Posterior cingulate gyrus (tissue), 11 donors: Measurements from ENCODE around the gene GAB1.

Source experiments
- DNase-seq, 10 donors: peaks; one replicate each; pipeline versions ENCODE4 v3.0.0 to v3.0.0-alpha.2; 2020 to 2021; ENCODE audit warnings: mixed read lengths in 3 of 10
- intact Hi-C: fragments of 100-400 bp; cut with DNase I; formaldehyde crosslinking; loops from one replicate; pipeline ENCODE4 v1.15.1; 2023

GAB1 gene

GRCh38 chr4:143336781-143337599 lies at the start of gene GAB1:
TSS of gene GAB1 (plus strand) at chr4:143336876. CDS start at chr4:143337189, 313 bp downstream.
- peak; percentile 63 to 96 (median 76) for DNase-seq
- intact Hi-C loops = loop anchor here (2.0 to 5.0 kb wide), 4 partner anchors 38 to 175 kb away; partner anchors contain the start of gene SMARCA5

- intact Hi-C loops = no loop called here
- no peak for DNase-seq
Observed at GRCh38 chr4:143287572-143287923, 49.1 kb upstream of the GAB1 start.

- intact Hi-C loops = no loop called here
Observed at GRCh38 chr4:143288171-143288570, 48.5 kb upstream of the GAB1 start.

GRCh38 chr4:143289370-143289769 lies 47.3 kb upstream of the GAB1 start:
- no peak for DNase-seq
- intact Hi-C loops = no loop called here

More at GRCh38 chr4:143288171-143288570, 48.5 kb upstream of the GAB1 start:
- DNase-seq = no peak

GRCh38 chr4:143291314-143291713 lies 45.4 kb upstream of the GAB1 start:
- no peak for DNase-seq
- intact Hi-C loops = no loop called here

- no peak for DNase-seq
- intact Hi-C loops = no loop called here
Observed at GRCh38 chr4:143292858-143293257, 43.8 kb upstream of the GAB1 start.

GRCh38 chr4:143294310-143294709 lies 42.4 kb upstream of the GAB1 start:
- DNase-seq = peak in 3 of 10 donors; percentile 13 to 85 (median 16)
- intact Hi-C loops = no loop called here

- no peak for DNase-seq
- intact Hi-C loops = no loop called here
Observed at GRCh38 chr4:143294710-143295275, 41.9 kb upstream of the GAB1 start.

GRCh38 chr4:143296397-143297067 lies 40.1 kb upstream of the GAB1 start:
- intact Hi-C loops = no loop called here
- no peak for DNase-seq

- intact Hi-C loops = no loop called here
- no peak for DNase-seq
Observed at GRCh38 chr4:143300860-143301259, 35.8 kb upstream of the GAB1 start.

GRCh38 chr4:143302536-143302935 lies 34.1 kb upstream of the GAB1 start:
- no peak for DNase-seq
- intact Hi-C loops = no loop called here

GRCh38 chr4:143306788-143307187 lies 29.9 kb upstream of the GAB1 start:
- DNase-seq = no peak
- intact Hi-C loops = no loop called here

- no peak for DNase-seq
- intact Hi-C loops = no loop called here
Observed at GRCh38 chr4:143307531-143307930, 29.1 kb upstream of the GAB1 start.

- intact Hi-C loops = no loop called here
- no peak for DNase-seq
Observed at GRCh38 chr4:143308377-143308776, 28.3 kb upstream of the GAB1 start.

- intact Hi-C loops = no loop called here
- no peak for DNase-seq
Observed at GRCh38 chr4:143311924-143312323, 24.8 kb upstream of the GAB1 start.

- intact Hi-C loops = no loop called here
- DNase-seq = no peak
Observed at GRCh38 chr4:143313521-143313920, 23.2 kb upstream of the GAB1 start.

- DNase-seq = no peak
- intact Hi-C loops = no loop called here
Observed at GRCh38 chr4:143313996-143314395, 22.7 kb upstream of the GAB1 start.

- no peak for DNase-seq
- intact Hi-C loops = no loop called here
Observed at GRCh38 chr4:143320113-143320512, 16.6 kb upstream of the GAB1 start.

- intact Hi-C loops = no loop called here
- DNase-seq = no peak
Observed at GRCh38 chr4:143326735-143327134, 9.9 kb upstream of the GAB1 start.

GRCh38 chr4:143329985-143330384 lies 6.7 kb upstream of the GAB1 start:
- intact Hi-C loops = no loop called here
- no peak for DNase-seq

GRCh38 chr4:143335979-143336780 lies 496 bp upstream of the GAB1 start:
- DNase-seq = peak; percentile 76 to 97 (median 85)
- intact Hi-C loops = loop anchor here (2.0 to 5.0 kb wide), 4 partner anchors 39 to 176 kb away; partner anchors contain the start of gene SMARCA5
